CD4-positive, alpha-beta T cell treated with Interleukin-15 for 4 hours (primary cell): ENCODE results near the gene MT1A.
A peak's percentile ranks its signal among the peaks of the same experiment; 100 is the strongest.
"Not testable (repeated sequence)": the region's sequence is repeated elsewhere in the genome, so short reads cannot be mapped to it uniquely, and the experiment has no call there.

Experiments
- DNase-seq: peaks from one replicate; pipeline ENCODE4 v3.0.0-alpha.2; 2020; ENCODE audit warnings: low spot score

Gene MT1A

DNA sequence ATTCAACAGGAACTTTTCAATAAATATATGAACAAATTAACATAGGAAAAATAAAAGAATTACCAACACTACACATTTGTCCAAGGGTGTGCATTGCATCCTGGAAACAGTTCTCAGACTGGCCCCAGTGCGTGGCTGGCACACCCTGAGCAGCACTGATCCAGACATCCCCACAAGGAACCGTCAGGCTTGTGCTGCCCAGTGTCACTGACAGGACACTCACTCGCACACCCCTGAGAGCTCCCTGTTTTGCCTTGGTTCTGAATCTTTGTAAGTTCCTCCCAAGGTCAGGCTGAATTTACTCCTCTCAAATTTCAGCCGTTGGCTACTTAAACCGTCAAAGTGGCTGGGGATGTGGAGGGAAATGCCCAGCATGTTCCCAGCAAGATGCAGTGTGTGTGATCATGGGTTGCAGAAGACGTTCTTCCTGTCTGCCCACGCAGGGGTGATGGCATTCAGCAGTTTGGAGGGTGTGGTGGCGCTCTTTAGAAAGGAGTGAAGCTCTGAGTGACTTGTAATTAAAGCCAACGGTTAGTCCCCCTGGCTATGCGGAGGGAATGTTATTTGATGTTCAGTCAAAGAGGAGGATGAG lies 28.4 kb upstream of the MT1A start:
- DNase-seq = peak; percentile 55

- DNase-seq = no peak
These were observed 27.8 kb upstream of the MT1A start for GRCh38 chr16:56610609-56611111.

DNA sequence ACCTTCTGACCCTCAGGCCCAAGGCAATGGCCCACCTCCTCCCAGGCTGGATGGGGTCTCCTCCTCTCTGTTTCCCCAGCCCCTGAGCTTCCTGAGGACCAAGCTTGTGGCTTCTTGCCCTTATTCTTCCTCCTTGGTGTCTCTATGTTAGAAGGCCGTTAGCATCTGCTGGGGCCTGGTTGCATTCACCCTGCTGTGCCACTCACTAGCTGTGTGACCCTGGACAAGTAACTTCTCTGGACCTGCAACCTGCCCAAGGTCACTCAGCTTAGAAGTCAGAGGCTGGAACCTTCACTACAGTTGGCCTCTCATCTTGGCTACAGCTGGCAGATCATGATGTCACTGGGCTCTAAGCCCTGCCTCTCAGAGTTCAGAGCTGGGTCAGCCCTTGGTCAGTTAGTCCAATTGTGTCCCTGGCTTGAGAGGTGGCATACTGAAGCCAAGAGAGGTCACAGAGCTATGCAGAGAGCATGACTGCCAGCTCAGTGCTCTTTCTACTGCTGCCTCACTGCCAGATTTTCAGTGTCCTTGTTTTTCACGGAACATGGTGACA lies 27.1 kb upstream of the MT1A start:
- DNase-seq = no peak

DNA sequence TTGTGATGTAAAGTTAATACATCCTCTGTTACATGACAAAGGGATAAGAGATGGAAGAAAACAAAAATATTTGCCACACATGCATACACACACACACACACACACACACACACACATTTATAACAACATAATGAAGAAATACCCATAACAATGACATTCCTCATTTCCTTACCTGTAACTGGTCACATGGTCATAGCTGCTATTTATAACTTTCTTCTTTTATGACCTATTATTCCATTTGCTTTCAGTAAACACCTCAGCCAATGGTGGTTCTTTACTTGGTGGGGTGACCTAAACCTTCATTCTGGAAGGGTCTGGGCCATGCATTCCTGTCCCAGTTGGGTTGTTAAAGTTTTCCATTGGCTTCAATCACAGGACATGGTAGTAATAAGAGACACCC lies 24.8 kb upstream of the MT1A start:
- no peak for DNase-seq

DNA sequence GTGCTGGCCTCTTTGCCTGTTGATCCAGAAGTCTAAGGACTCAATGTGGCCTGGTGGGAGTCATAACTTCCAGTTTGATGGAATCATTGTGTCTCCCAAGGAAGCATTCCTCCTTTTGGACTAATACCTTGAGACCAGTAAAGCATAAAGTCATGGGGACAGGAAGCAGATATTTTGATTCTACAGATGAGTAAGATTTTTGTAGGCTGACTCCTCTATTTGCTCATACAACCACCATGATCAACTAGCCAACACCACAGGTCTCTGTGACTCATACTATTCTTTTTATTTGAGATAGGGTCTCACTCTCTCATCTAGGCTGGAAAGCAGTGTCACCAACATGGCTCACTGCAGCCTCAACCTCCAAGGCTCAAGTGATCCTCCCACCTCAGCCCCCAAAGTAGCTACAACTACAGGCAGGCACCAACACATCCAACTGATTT lies 23.9 kb upstream of the MT1A start:
- no peak for DNase-seq

DNA sequence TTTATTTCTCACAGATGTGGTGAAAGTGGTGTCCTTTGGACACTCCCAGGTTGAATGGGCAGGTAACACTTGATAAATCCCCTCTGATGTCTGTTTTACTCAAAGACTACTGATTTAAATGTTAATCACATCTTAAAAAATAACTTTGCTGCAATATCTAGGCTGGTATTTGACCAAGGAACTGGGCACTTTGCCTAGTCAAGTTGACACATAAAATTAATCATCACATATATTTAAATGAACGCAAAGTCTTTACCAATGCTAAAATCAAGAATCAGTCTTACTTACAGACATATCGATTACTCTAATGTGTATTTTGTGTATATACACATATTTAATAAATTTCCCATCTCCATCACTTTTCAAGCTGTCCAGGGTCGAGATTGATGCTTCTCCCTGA lies 23.1 kb upstream of the MT1A start:
- no peak for DNase-seq

DNA sequence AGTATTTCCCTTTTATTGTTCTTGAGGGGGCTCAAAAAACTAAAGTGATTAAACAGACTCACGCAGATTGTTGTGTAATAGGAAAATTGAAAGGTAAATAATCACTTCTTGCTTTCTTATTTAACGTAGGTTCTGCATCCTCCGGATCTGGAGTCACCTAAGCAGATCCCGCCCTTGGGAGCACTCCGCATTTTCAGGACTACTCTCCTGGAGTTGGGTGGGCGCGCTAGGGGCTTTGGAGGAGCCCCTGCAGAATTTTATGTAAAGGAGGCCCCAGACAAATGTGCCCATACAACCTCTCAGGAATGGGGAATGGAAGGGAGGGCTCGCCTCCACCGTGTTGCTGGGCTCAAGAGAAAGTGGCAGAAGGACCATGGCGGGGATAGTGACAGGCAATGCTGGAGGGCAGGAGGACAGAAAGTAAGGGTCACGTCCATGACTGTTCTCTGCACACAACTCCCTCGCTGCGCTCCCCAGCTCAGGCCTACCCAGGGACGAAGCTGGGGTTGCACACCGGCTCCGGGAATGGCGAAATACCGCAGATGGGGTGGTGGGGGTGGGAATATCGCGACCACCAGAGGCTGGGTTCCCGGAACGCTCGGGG lies 21.8 kb upstream of the MT1A start:
- DNase-seq = no peak

GRCh38 chr16:56617212-56618085 lies 21.0 kb upstream of the MT1A start:
- DNase-seq = peak; percentile 34

- no peak for DNase-seq
These were observed 20.3 kb upstream of the MT1A start for GRCh38 chr16:56618138-56618537.

- no peak for DNase-seq
These were observed 18.0 kb upstream of the MT1A start for GRCh38 chr16:56620339-56620897.

DNA sequence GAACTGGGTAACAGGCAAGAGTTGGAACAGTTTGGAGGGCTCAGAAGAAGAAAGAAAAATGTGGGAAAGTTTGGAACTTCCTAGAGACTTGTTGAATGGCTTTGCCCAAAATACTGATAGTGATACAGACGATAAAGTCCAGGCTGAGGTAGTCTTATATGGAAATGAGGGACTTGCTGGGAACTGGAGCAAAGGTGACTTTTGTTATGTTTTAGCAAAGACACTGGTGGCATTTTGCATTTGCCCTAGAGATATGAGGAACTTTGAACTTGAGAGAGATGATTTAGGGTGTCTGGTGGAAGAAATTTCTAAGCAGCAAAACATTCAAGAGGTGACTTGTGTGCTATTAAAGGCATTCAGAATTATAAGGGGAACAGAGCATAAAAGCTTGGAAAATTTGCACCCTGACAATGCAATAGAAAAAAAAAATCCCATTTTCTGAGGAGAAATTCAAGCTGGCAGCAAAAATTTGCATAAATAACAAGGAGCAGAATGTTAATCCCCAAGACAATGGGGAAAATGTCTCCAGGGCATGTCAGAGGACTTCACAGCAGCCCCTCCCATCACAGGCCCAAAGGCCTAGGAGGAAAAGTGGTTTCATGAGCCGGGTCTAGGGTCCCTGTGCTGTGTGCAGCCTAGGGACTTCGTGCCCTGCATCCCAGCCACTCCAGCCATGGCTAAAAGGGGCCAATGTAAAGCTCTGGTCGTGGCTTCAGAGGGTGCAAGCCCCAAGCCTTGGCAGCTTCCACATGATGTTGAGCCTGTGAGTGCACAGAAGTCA lies 16.6 kb upstream of the MT1A start:
- DNase-seq = not testable (repeated sequence)

DNA sequence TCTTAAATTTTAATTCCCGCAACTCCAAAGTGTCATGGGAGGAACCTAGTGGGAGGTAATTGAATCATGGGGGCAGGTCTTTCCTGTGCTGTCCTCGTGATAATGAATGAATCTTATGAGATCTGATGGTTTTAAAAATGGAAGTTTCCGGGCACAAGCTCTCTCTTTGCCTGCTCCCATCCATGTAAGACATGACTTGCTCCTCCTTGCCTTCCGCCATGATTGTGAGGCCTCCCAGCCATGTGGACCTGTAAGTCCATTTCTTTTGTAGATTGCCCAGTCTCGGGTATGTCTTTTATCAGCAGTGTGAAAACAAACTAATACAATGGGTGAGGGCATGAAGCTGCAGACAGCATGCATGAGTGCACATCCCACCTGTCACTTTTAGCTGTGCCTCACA lies 15.3 kb upstream of the MT1A start:
- DNase-seq = not testable (repeated sequence)

GRCh38 chr16:56623637-56624036 lies 14.8 kb upstream of the MT1A start:
- DNase-seq = no peak

- DNase-seq = no peak
These were observed 13.1 kb upstream of the MT1A start, which contains the start of gene MT1E for GRCh38 chr16:56625140-56625942. TSS of gene MT1E (plus strand) at chr16:56625781. CDS start at chr16:56625852, 71 bp downstream.

DNA sequence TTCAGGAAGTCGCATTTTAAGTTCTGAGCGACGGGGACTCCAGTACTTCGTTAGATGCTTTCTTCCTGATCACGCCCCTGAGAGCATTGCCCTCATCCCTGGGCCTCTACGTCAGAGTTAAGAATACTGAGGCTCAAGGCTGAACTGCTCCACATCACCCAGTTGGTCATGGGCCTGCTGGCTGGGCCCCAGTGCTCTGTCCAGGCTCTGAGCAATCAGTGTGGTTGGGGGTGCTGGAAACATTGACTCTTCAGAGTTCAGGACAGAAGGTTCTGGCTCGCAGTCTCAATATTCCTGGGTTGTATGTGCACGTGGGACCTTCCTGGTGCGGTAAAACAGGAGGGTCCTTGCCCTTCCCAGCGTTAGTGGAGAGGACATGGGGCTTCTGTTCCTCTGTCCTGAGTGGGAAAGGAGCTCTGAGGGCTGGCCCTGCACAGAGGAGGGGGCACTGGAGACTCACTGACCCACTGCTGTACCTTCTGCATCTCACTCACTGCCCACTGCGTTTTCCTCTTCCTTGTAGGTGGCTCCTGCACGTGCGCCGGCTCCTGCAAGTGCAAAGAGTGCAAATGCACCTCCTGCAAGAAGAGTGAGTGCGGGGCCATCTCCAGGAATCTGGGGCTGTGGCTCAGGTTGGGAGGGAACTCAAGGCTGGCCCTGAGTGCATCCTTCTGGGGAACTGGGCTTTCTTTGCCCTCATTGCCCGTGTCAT lies 12.4 kb upstream of the MT1A start:
- DNase-seq = no peak

DNA sequence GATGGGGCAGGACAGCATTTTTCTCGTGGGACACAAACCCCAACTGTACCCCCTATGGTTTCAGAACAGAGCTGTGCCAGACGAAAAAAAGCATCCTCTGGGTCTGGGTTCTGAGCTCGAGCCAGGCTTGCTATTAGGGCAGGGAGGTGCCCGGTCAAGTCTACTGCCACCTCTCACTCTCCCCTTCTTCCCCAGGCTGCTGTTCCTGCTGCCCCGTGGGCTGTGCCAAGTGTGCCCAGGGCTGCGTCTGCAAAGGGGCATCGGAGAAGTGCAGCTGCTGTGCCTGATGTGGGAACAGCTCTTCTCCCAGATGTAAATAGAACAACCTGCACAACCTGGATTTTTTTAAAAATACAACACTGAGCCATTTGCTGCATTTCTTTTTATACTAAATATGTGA lies 11.8 kb upstream of the MT1A start:
- DNase-seq = no peak

DNA sequence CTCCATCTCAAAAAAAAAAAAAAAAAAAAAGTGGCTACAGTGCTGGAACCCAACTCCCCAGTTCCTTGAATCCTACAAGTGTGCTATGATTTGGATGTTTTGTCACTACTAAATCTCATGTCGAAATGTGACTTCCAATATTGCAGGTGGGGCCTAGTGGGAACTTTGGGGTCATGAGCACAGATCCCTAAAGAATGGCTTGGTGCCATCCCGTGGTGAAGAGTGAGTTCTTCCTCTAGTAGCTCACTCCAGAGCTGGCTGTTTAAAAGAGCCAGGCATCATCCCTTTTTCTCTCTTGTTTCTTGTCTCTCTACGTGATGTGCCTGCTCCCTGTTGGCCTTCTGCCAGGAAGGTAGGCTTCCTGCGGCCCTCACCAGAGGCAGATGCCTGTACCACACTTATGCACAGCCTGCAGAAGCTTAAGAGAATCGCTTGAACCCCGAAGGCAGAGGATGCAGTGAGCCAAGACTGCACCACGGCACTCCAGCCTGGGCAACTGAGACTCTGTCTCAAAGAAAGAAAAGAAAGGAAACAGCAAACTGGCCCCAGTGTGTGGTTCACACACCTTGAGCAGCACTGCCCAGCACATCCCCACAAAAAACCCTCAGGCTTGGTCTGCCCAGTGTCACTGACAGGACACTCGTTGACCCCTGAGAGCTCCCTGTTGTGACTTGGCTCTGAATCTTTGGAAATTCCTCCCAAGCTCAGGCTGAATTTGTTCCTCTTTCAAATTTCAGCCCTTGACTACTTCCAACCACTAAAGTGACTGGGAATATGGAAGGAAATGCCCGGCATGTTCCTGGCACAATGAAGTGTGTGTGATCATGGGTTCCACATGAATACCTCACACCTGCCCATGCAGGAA lies 9.7 kb upstream of the MT1A start:
- DNase-seq = no peak

DNA sequence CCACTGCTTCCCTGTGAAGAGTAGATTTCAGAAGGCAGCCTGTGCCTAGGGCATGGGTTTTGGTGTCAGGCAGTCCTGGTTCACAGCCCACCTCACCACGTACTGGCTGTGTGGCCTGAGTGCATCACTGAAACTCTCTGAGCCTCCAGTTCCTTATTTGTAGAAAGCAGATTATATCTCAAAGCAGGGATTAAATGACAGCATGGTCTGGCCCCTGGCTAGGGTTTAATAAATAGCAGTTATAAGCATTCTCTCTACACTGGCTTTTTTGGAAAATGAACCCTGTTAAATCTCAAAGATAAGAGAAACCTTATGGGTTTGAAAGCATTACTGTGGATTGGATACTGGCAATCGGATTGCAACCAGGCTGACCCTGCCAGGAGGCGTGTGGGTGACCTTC lies 8.9 kb upstream of the MT1A start:
- no peak for DNase-seq

DNA sequence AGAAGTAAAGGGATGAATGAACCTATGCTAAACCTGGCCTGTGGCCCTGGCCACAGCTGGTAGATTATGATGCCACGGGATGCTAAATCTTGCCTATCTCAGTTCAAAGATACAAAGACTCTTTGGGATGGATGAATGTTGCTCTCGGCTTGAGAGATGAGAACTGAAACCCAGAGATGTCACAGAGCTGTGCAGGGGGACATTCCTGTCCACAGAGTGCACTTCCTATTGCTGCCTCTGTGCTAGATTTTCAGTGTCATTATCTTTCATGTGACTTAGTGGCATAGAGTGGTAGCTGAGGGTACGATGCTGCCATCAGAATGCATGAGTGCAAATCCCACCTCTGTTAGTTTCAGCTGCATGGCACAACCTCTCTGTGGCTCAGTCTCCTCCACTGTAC lies 8.3 kb upstream of the MT1A start:
- DNase-seq = no peak
